ENCODE results near the gene ZNF462.
"Not testable (repeated sequence)": the region's sequence is repeated elsewhere in the genome, so short reads cannot be mapped to it uniquely, and the experiment has no call there.

The ZNF462 gene

DNA sequence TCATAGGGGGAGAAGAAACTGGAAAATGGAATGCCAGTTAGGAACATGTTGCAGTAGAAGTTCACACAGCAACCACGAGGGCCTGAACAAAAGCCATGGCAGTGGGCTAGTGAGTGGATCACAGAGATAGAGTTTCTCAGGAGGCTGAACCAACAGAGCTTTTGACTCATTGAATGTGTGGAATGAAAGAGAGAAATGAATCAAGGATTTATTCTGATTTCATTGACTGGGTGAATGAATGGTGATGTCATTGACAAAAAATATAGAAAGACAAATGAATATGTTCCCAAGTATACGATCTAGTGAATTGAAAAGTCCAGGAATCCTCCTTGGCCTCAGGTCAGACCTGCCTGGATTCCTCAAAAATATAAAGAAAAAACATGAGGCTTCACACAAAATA lies 99.2 kb downstream of the ZNF462 start:
- no peak for DNase-seq (ENCODE audit: low spot score)

DNA sequence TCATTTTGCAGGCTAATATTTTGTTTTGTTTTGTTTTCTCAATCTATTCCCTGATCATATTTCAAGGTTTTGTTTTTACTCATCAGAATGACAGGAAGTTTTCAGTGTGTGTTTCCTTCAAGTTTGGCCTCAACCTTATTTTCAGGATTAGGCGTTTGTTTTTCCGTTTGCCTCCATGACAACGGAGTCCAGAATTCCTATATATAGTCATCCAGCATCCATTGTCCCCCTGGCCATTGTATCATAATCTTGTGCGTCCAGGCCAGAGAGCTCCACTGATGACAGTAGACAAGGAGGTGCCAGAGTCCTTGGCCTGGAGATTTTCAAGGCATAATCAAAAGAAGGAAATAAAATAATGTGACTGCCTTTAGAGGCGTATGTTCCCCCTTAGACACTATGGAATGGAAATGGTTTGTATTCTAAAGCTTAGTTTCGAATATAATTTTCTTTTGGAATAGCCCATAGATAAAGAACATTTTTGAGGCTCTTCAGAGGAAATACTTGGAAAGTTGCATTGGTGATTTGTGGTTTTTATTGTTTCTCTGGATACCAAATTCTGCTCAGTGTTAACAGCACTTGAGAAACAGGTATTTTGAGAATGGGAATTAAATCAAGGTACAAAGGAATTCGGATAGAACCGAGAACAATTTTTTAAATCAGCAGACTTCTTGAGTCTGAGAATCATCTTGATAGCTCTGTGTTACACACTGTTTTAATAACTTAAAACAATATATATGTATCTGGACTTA lies 99.8 kb downstream of the ZNF462 start:
- DNase-seq (ENCODE audit: low spot score) = no peak

DNA sequence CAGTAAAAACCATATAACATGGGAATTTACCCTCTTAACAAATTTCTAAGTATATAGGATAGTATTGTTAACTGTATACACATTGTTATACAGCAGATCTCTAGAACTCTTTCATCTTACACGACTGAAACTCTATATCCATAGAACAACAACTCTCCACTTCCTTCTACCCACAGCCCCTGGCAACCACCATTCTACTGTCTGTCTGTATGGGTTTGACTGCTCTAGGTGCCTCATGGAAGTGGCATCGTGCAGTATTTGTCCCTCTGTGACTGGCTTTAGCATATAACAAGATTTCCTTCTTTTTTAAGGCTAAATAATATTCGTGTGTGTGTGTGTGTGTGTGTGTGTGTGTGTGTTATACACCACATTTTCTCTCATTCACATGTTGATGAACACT lies 100.7 kb downstream of the ZNF462 start:
- DNase-seq (ENCODE audit: low spot score) = no peak

DNA sequence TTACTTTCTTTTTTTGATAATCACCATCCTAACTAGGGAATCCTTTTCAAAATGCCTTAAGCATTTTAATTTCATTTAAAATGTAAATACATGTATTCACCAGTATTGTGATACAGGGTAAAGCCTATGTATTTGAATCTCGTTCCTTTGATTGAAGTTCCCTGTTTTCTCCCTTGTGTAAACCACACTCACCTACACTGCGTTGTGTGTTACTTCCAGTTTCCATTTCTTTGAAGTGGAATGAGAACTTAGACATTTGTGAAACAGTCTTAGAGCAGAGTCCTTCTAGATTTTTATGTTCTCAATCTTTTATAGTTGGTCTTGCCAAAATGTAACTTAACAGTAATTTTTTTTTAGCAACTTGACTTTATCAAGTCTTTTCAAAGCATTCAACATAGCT lies 101.4 kb downstream of the ZNF462 start:
- DNase-seq (ENCODE audit: low spot score) = no peak

DNA sequence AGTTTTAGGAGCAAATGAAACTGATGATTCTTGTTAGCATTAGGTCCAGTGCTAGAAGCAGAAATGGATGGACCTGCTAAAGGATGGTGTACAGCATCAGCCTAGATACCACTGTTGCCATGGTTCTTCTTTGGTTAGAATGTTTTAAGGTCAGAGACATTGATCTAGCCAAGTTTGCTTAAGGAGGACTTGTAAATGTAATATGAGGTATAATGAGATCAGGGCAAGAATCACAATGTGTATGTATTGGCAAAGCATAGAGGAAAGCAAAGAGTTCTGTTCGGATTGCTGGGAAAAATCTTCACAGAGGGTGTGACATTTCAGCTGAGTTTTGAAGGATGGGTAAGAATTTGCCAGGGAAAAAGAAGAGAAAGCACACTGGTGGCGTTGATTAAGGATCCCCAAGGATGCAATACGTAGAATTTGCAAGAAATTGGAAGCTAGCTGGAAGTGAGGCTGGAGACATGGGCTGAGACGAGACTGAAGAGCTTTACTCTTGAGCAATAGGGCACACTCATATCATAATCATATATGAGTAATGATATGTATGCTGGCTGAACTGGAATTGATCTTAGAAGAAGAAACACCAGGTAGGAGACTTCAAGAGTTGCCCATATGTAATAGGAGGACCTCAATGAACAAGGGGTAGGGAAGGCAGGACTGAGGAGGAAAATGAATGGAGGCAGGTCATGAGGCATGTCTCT lies 102.0 kb downstream of the ZNF462 start:
- DNase-seq (ENCODE audit: low spot score) = no peak

DNA sequence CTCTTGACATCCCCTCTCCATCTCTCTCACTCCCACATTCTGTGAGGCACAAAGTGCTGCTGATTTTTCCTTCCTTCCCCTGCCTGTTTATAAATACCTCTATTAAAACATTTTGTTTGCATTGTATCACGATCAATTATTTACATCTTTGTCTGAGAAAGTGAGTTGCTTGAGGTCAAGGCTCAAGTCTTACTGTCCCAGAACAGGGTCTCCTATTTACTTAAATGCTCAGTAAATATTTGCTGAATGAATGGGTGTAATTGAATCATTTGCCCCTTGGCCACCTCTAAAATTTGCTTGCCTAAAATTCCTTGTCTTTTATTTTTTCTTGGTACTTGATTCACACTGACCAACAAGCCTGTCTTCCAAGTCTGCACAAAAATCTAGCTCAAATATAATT lies 103.5 kb downstream of the ZNF462 start:
- DNase-seq (ENCODE audit: low spot score) = no peak

DNA sequence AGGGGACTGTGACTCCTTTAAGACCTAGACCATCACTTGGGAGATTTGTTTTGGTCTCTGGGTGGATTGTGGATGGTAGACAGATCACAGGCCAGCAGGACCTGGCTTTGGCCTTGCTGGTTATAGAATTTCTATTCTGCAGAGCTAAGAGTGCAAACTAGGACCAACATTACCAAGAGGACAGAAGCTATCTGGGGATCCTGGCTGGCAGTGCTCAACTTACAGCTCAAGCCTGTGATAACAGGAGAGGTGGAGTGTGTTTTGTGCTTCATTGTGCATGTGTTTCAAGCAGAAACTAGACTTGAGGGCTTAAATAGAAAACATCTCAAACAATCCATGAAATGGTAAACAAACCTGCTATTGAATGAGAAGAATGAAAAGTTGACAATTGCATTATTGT lies 106.7 kb downstream of the ZNF462 start:
- no peak for DNase-seq (ENCODE audit: low spot score)

DNA sequence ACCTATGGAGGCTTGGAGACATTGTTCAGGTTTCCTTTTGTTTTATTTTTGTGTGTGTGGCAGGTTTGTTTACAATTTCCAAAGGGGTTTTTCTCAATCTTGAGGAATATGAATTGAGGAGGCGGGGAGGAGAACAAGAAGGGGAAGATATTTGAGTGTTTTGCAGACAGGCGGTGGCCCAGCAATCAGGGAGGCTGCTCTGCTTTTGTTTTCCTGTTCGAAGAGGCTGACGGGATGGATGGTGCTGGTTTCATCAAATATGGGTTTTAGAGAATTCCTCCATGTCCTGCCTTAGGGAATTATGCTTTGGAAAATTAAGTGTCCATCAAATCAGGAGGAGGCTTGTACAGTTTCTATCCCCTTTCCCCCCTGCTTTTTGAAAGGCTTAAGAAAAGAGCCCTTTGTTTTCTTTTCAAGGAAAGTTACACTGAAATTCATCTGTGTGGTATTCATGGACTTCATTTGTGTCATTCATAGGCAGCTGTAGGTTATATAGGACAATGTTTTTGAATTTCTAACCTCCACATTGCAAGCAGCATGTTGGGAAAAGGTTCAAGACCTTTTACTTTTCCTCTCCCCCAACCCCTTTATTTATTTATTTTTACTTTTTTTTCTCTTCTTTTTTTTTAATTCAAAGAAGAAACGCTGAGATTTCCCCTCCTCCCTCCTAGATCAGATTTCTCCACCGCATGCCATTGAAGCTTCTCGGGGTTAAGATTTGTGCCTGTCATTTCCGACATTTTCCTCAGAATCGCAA lies 107.4 kb downstream of the ZNF462 start:
- no peak for DNase-seq (ENCODE audit: low spot score)

DNA sequence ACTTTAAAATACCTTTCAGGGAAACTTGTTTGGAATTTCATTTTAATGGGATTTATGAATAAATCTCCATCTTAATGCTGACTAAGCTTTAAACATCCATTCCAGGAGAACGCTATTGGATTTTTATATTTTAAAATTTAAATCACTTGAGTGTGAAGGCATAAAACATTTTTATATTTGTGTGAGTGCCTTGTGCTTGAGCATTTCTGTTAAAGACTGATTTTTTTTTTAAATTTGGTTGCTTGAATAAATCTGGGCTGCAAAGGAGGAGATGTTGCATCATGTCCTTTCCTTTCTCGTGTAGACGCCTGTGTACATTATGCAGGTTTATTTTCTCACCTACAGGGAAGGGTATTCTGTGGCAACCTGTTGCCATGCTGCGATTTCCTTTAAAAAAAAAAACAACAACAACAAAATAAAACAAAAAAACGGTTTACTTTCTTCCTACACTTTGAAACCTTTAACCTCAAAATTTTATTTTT lies 108.1 kb downstream of the ZNF462 start:
- no peak for DNase-seq (ENCODE audit: low spot score)

DNA sequence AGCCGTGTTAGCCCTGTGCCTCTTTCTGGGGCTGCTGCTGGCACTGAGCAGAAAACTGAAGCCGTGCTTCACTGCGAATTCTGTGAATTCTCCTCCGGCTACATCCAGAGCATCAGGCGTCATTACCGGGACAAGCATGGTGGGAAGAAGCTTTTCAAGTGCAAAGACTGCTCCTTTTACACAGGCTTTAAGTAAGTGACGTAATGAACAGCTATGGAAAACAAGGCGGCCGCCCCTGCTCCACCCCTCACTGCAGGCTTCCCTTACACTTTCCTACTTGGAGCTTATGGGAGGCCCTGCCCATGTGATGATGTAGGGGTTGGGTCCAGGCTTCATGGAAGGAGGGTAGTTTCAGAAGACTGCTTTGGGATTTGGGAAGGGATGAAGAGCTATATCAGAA lies 109.1 kb downstream of the ZNF462 start:
- no peak for DNase-seq (ENCODE audit: low spot score)

DNA sequence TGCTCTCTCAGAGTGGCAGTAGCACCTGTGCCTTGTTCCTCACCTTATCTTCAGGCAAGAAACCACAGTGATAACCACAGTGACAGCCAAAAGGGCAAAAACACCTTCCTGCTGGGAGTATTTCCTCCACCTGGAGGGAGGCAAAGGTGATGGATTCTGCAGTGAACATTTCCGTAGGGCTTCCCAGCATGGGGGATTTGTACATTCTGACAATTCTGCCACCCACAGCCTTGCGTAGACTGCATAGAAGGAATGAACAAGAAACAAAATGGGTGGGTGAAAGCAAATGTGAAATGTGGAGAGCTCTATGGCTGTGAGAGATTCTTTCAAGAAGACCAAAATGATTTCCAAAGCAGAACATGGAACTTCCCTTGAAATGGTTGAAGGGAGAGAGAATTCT lies 111.4 kb downstream of the ZNF462 start:
- DNase-seq (ENCODE audit: low spot score) = no peak

DNA sequence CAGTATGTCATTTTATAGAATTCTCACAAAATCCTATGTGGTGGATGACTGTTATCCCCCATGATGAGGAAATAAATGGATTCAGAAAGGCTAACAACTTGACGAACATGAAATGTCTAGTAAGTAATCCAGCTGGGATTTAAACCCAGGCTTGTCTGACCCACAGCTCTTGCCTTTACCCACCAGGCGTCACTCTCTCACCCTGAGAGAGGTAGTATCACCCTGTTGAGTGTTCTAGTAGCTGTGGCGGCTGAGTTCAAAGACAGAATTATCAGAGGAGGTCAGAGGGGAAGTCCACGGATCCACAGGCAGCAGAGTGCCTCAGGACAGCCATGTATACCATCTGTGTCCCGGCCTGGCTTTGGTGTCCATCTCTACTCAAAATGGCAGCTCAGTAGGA lies 113.8 kb downstream of the ZNF462 start:
- no peak for DNase-seq (ENCODE audit: low spot score)

DNA sequence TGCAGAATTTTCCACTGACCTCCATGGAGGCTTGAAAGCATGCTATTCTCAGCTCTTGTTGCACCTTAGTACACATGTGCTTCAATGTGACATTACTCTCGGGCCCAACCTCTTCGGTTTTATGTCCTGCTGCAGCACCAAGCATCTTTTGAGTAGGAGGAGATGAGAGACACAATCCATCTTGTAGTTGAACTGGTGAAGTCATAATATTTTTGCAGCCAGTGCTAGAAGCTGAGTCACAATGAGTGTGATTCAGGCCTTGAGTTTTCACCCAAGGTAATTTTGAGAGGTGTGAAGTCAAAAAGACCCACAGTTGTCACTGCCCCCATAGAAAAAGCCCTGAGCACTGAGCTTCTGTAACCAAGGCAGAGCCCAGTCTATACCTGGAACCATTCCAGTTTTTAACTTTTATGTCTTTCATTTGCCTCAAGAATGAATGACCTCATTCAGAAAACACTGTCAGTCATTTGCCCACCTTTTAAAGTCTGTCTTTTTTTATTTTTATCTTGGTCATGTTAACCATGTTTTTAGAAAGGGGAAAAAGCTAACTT lies 117.7 kb downstream of the ZNF462 start:
- DNase-seq (ENCODE audit: low spot score) = no peak

DNA sequence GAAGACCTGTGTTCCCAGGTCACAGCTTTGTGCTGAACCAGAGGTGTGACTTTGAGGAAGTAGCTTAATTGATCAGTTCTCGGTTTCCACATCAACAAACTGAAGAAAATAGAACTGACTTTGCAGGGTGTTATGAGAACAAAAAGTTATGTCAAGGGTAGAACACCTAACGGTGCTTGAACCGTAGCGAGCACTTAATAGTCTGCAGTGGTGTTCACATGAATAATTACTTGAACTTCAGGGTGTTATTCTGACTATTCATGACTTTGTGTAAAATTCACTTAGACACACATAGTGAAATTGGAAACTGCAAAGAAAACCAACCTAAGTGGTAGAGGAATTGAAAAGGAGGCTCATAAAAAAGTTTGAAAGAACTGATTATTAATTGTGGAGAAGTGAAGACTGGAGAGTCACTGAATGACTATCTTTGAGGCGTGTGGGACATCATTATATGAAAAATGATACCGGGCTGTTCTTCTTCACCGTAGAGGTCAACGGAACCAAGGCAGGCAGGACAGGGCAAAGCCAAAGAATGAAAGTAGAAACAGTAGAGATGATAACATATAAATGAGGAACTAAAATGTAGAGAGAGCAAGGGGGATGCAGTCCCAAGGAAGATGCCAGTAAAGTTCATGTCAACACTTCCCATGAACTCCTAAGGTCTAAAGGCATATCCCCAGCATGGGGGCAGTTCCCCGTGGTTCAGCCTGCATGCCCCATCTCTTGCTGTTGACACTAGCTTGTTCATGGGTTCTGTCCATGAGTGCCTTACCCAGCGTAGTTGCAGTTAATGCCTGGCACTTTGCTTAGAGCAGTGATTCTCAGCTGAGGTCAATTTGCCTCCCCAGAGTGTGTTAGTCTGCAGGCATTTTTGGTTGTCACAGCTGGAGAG lies 118.7 kb downstream of the ZNF462 start:
- no peak for DNase-seq (ENCODE audit: low spot score)

DNA sequence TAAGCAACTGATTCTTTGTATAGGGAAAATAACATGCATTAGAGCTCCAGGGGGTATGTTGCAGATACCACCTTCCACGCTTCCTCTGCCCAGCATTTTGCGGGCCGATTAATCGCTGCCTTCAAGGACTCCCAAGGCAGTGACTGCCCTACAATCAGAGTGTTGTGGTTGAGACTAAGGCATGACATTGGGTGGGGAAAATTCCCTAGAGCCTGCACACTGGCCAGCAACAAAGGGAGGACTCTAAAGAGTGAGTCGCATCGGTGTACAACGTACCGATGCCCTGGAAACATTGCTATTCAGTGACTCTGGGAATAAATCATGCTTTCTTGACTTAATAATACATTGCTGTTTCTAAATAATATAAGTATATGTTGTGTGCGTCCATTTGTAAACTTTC lies 119.7 kb downstream of the ZNF462 start:
- DNase-seq (ENCODE audit: low spot score) = no peak

DNA sequence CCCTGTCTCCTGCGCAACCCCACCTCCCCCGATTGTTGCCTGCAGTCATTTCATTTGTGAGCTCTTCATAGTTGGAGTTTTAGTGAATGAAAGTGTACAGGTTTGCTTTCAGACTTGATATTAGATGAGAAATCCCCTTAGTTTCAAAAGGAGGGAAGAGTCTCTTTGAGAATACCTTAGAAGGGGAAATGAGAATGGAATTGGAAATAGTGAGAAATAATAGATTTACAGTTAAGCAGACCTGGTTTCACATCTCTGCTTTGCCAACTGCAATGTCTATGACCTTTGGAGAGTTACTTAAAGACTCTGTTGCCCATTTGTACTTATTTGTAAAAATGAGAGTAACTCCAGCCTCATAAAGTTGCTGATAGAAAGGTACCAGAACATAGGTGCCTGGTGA lies 120.4 kb downstream of the ZNF462 start:
- no peak for DNase-seq (ENCODE audit: low spot score)

DNA sequence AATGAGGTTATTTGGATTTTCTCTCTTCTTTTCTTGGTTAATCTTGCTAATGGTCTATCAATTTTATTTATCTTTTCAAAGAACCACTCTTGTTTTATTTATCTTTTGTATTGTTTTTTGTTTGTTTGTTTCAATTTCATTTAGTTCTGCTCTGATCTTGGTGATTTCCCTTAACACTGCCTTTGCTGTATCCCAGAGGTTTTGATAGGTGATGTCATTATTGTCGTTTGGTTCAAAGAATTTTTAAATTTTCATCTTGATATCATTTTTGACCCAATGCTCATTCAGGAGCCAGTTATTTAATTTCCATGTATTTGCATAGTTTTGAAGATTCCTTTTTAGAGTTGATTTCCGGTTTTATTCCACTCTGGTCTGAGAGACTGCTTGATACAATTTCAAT lies 126.9 kb downstream of the ZNF462 start:
- DNase-seq (ENCODE audit: low spot score) = not testable (repeated sequence)

DNA sequence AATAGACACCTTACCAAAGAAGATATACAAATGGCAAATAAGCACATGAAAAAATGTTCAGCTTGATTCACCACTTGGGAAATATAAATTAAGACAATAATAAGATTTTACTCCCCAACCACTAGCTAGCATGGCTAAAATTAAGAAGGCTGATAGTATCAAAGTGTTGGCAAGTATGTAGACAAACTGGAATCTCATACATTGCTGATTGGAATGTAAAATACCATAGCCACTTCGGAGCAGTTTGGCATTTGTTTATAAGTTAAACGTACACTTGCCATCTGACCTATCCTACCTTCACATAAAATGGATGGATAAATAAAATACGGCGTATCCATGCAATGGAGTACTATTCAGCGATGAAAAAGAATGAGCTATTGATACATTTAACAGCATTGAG lies 129.2 kb downstream of the ZNF462 start:
- no peak for DNase-seq (ENCODE audit: low spot score)

DNA sequence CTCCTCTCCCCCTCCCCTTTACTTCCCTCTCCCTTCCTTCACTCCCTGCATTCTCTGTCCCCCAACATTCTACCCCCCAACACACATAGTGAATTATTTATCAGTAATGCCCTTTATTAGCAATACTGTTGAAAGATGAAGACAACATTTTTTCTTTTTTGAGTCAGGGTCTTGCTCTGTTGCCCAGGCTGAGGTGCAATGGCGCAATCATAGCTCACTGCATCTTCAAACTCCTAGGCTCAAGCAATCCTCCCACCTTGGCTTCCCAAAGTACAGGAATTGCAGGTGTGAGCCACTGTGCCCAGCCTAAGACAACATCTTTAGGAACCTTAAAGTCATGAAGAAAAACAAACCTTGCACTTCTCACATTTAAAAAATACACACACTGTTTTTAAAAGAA lies 130.6 kb downstream of the ZNF462 start:
- no peak for DNase-seq (ENCODE audit: low spot score)

DNA sequence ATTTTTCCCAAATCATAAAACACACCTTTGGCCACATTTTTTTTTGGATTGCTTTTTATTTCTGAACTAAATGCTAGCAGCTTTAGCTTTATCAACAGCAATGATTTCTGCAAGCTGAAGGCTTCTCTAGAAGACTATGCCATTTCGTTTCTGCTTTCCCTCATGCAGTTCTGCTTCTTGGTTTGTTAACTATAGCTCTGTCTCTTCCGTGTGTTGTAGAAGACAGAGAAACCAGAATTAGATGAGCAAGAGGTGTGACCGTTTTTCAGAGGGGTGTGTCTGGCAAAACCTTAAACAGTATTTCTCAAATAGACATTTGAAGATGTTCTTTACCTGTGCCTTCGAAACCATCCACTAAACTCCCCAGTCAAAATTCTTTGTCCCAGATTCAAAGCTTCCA lies 131.5 kb downstream of the ZNF462 start:
- no peak for DNase-seq (ENCODE audit: low spot score)

DNA sequence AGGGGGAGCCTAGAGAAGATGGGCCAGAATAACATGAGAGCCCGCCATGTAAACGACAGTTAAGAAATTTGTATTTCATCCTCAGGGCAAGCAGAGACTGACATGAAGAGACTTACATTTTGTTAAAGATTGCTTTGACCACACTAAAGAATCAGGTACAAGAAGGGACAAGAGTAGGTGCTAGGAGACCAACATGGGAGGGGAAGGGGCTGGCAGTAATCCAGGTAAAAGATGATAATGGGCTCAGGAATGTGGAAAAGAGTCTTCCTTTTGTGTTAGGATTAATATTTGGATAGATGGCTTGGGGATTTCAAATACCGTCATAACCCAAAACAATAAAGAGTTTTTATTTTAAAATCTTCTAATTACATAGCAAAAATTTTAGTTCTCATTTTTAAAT lies 137.3 kb downstream of the ZNF462 start:
- no peak for DNase-seq (ENCODE audit: low spot score)

DNA sequence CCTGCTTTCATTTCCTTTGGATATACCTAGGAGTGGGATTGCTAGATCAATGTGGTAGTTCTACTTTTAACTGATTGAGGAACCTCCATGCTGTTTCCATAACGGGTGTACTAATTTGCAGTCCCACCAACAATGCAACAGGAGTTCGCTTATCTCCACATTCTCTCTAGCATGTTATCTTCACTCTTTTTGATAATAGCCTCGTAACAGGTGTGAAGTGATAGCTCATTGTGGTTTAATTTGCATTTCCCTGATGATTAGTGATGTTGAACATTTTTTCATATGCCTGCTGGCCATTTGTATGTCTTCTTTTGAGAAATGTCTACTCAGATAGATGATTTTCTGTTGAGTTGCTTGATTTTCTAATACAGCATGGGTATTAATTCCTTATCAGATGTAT lies 142.2 kb downstream of the ZNF462 start:
- no peak for DNase-seq (ENCODE audit: low spot score)
